A549 (cell line): ENCODE measurements around the gene TFAP2D. TPM values are rescaled to one million over a fixed set of nuclear protein-coding genes. Genes with fewer than 3 reads are reported as not detected.

Experiments
- ATAC-seq, 2 experiments: fragments of 200-7000 bp in 1 of 2; fragments of >200 bp in 1 of 2; cut with Nextera tagmentation in 1 of 2; cut with Tn5 transposase in 1 of 2; 3 replicates each; pipeline versions ENCODE4 v1.8.0 to v1.9.1; 2018 to 2020; ENCODE audit warnings: mild to moderate bottlenecking in 1 of 2, moderate library complexity in 1 of 2
- CTCF ChIA-PET: fragments of 300-600 bp; sonication (Branson Sonifier 250); formaldehyde crosslinking; extraction: SDS; loops from one replicate; lab custom pipeline; 2021; ENCODE audit warnings: antibody characterized with exemption, inconsistent platforms; lab: Yijun Ruan, JAX
- POLR2A ChIA-PET: fragments of 350-600 bp; formaldehyde crosslinking; extraction: SDS; loops from one replicate; lab custom pipeline; 2021; ENCODE audit warnings: antibody characterized with exemption, inconsistent platforms; lab: Yijun Ruan, JAX
- DNase-seq, 2 experiments: peaks; one replicate each; pipeline versions ENCODE4 v3.0.0 to v3.0.0-alpha.2; 2011 to 2016; ENCODE audit warnings: low read depth in 1 of 2, low spot score in 1 of 2
- FAIRE-seq: peaks from 2 replicates; lab custom pipeline; 2011; peaks lifted over from hg19 to GRCh38; lab: Jason Lieb, UNC
- H3K27ac ChIP-seq, 2 experiments: fragments of >200 bp; sonication (Bioruptor Twin); formaldehyde crosslinking; 3 replicates each; pipeline ENCODE4 v1.5.1; 2016 to 2017
- H3K4me1 ChIP-seq: fragments of >200 bp; sonication (Bioruptor Twin); formaldehyde crosslinking; 3 replicates; pipeline ENCODE4 v1.6.1; 2016
- H3K4me2 ChIP-seq: fragments of >200 bp; sonication (Bioruptor Twin); formaldehyde crosslinking; 3 replicates; pipeline ENCODE4 v1.6.1; 2016
- H3K4me3 ChIP-seq: fragments of >200 bp; sonication (Bioruptor Twin); formaldehyde crosslinking; 3 replicates; pipeline ENCODE4 v1.5.1; 2016
- H3K9me3 ChIP-seq: fragments of >200 bp; sonication (Bioruptor Twin); formaldehyde crosslinking; 3 replicates; pipeline ENCODE4 v1.6.1; 2016
- ATOH8 ChIP-seq: fragments of 250-450 bp; sonication (Bioruptor Pico); IDR thresholded peaks from 2 replicates; pipeline ENCODE4 v1.5.0; 2020; ENCODE audit warnings: low read depth, mild to moderate bottlenecking, moderate library complexity
- CBX8 ChIP-seq: fragments of 200-600 bp; sonication (generic); IDR thresholded peaks from 2 replicates; pipeline ENCODE4 v1.6.1; 2016
- CEBPB ChIP-seq, 2 experiments: fragments of >200 bp in 1 of 2; sonication (Bioruptor Twin) in 1 of 2; formaldehyde crosslinking in 1 of 2; IDR thresholded peaks; 2 replicates each; pipeline ENCODE4 v1.6.1; 2012 to 2016
- CHD2 ChIP-seq: fragments of 150-350 bp; IDR thresholded peaks from 2 replicates; pipeline ENCODE4 v1.6.1; 2014; ENCODE audit warnings: low read length; ENCODE audit not compliant: partially characterized antibody
- E2F6 ChIP-seq: IDR thresholded peaks from 2 replicates; pipeline ENCODE4 v1.6.1; 2012; ENCODE audit warnings: low read depth, borderline replicate concordance
- ELK1 ChIP-seq: fragments of 150-350 bp; IDR thresholded peaks from 2 replicates; pipeline ENCODE4 v1.6.1; 2014; ENCODE audit warnings: low read depth, mild to moderate bottlenecking, low read length
- EP300 ChIP-seq, 2 experiments: fragments of >200 bp; sonication (Bioruptor Twin); formaldehyde crosslinking; IDR thresholded peaks; 2 replicates in 1 of 2; 3 replicates in 1 of 2; pipeline ENCODE4 v1.6.1; 2016 to 2017
- ESRRA ChIP-seq: fragments of 150-350 bp; IDR thresholded peaks from 2 replicates; pipeline ENCODE4 v1.6.1; 2014; ENCODE audit warnings: mild to moderate bottlenecking, low read length, borderline replicate concordance
- FOXS1 ChIP-seq: fragments of 250-450 bp; sonication (Bioruptor Pico); IDR thresholded peaks from 2 replicates; pipeline ENCODE4 v1.5.0; 2020; ENCODE audit warnings: mild to moderate bottlenecking, moderate library complexity
- HES2 ChIP-seq: fragments of >200 bp; sonication (Bioruptor Twin); formaldehyde crosslinking; IDR thresholded peaks from 2 replicates; pipeline ENCODE4 v1.6.1; 2016
- HMGXB4 ChIP-seq: fragments of 250-450 bp; sonication (Bioruptor Pico); IDR thresholded peaks from 2 replicates; pipeline ENCODE4 v1.5.0; 2021; ENCODE audit warnings: mild to moderate bottlenecking, moderate library complexity, borderline replicate concordance
- HOXB5 ChIP-seq: fragments of 250-450 bp; sonication (Bioruptor Pico); IDR thresholded peaks from 2 replicates; pipeline ENCODE4 v1.5.0; 2020; ENCODE audit warnings: mild to moderate bottlenecking, moderate library complexity
- JUN ChIP-seq, 2 experiments: fragments of >200 bp; sonication (Bioruptor Twin); formaldehyde crosslinking; IDR thresholded peaks; 2 replicates in 1 of 2; 3 replicates in 1 of 2; pipeline ENCODE4 v1.6.1; 2016 to 2017
- JUNB ChIP-seq: fragments of >200 bp; sonication (Bioruptor Twin); formaldehyde crosslinking; IDR thresholded peaks from 2 replicates; pipeline ENCODE4 v1.6.1; 2016
- KDM1A ChIP-seq: fragments of 200-600 bp; sonication (generic); IDR thresholded peaks from 2 replicates; pipeline ENCODE4 v1.6.1; 2016; ENCODE audit warnings: low read depth, mild to moderate bottlenecking
- KDM5A ChIP-seq: fragments of 200-600 bp; sonication (generic); IDR thresholded peaks from 2 replicates; pipeline ENCODE4 v1.6.1; 2016; ENCODE audit warnings: antibody characterized with exemption, mild to moderate bottlenecking
- MAX ChIP-seq: IDR thresholded peaks from 2 replicates; pipeline ENCODE4 v1.6.1; 2012
- MAZ ChIP-seq: fragments of 150-350 bp; IDR thresholded peaks from 2 replicates; pipeline ENCODE4 v1.6.1; 2014; ENCODE audit warnings: antibody characterized with exemption, low read depth, low read length, borderline replicate concordance
- NFE2L2 ChIP-seq: fragments of 150-350 bp; conservative IDR thresholded peaks from 2 replicates; pipeline ENCODE4 v1.6.1; 2014; ENCODE audit warnings: low read length
- NPAS2 ChIP-seq: fragments of 250-450 bp; sonication (Bioruptor Pico); IDR thresholded peaks from 2 replicates; pipeline ENCODE4 v1.8.0; 2022; ENCODE audit warnings: mild to moderate bottlenecking, moderate library complexity, borderline replicate concordance
- RAD21 ChIP-seq, 2 experiments: fragments of >200 bp in 1 of 2; sonication (Bioruptor Twin) in 1 of 2; formaldehyde crosslinking in 1 of 2; IDR thresholded peaks in 1 of 2; conservative IDR thresholded peaks in 1 of 2; 2 replicates in 1 of 2; 3 replicates in 1 of 2; pipeline ENCODE4 v1.6.1; 2012 to 2018; ENCODE audit warnings: inconsistent platforms in 1 of 2
- REST ChIP-seq: fragments of 200-600 bp; sonication (generic); IDR thresholded peaks from 2 replicates; pipeline ENCODE4 v1.6.1; 2016; ENCODE audit warnings: antibody characterized with exemption, mild to moderate bottlenecking, moderate library complexity
- RFX5 ChIP-seq: fragments of 450-650 bp; IDR thresholded peaks from 2 replicates; pipeline ENCODE4 v1.7.1; 2014; ENCODE audit warnings: antibody characterized with exemption, mild to moderate bottlenecking, moderate library complexity
- TP53 ChIP-seq: fragments of 250-450 bp; sonication (Bioruptor Pico); IDR thresholded peaks from 2 replicates; pipeline ENCODE4 v1.5.0; 2021; ENCODE audit warnings: mild to moderate bottlenecking, moderate library complexity
- ZC3H11A ChIP-seq: fragments of 450-650 bp; IDR thresholded peaks from 2 replicates; pipeline ENCODE4 v1.6.1; 2014; ENCODE audit warnings: antibody characterized with exemption, mild to moderate bottlenecking
- WGBS: methylation state at CpG from one replicate; pipeline ENCODE4 v1.1.6; 2017; ENCODE audit errors: missing lambda C conversion rate; 5-methylcytosine and 5-hydroxymethylcytosine counted together
- polyA plus RNA-seq, 4 experiments: library from polyadenylated mRNA; depleted of rRNA in 3 of 4; stranded (reverse); fragments of >200 nt; fragmentation: RNase III in 1 of 4; extraction: RNeasy Plus Mini Kit Qiagen cat#74134 plus additional on column Dnase treatment in 1 of 4; gene quantifications; 2 replicates in 3 of 4; 3 replicates in 1 of 4; pipeline ENCODE4 v1.2.3, GENCODE V29; 2011 to 2017

The TFAP2D gene
- polyA plus RNA-seq, 2 of the 4 experiments (the other 2 are of a cell fraction), result not detected

- no peak for DNase-seq
- ATAC-seq, result no peak
- Histone ChIP-seq H3K4me1 (no peaks in the 10 kb centered on the region), H3K9me3 (no peaks in the 10 kb centered on the region)
- TF ChIP-seq KDM5A (no peak), RFX5 (no peak), HOXB5 (CRISPR knock-in tag) (no peak), REST (no peak), ELK1 (no peak), JUNB (no peak), HES2 (no peak), CEBPB (IDR thresholded peaks at IDR 0.05) (no peak), EP300 (IDR thresholded peaks at IDR 0.05) (no peak), CBX8 (no peak), JUN (IDR thresholded peaks at IDR 0.05) (no peak), HMGXB4 (CRISPR knock-in tag) (no peak), ESRRA (no peak), CHD2 (no peak), MAX (no peak)
- TF ChIP-seq, all 56 proteins: peak for 0
- Histone ChIP-seq H3K27ac (no peak overlapping the region), H3K4me2 (no peak overlapping the region), H3K4me3 (no peak overlapping the region)
- 31% methylated on average over 3 of the region's 3 CpGs for WGBS
- FAIRE-seq, result no peak
- ChIA-PET POLR2A (no interaction called here), CTCF (no interaction called here)
These were observed 47.2 kb upstream of the TFAP2D start for GRCh38 chr6:50666089-50666488.

- Histone ChIP-seq H3K4me1 (no peaks in the 10 kb centered on the region), H3K27ac (no peak overlapping the region), H3K9me3 (no peaks in the 10 kb centered on the region), H3K4me2 (no peak overlapping the region), H3K4me3 (no peak overlapping the region)
- 3% methylated on average over 4 of the region's 4 CpGs for WGBS
- ATAC-seq (no peak), DNase-seq (no peak), FAIRE-seq (no peak)
- CTCF ChIA-PET, result no interaction called here
- POLR2A ChIA-PET, result no interaction called here
- TF ChIP-seq RAD21 (conservative IDR thresholded peaks at IDR 0.05 in 1 of 2, IDR thresholded peaks at IDR 0.05 in 1 of 2) (no peak), NFE2L2 (no peak), TP53 (CRISPR knock-in tag) (no peak), JUNB (no peak), MAZ (no peak), NPAS2 (CRISPR knock-in tag) (no peak), ZC3H11A (no peak), EP300 (IDR thresholded peaks at IDR 0.05) (no peak), REST (no peak), ESRRA (no peak), CEBPB (IDR thresholded peaks at IDR 0.05) (no peak), KDM1A (no peak), ATOH8 (CRISPR knock-in tag) (no peak), FOXS1 (CRISPR knock-in tag) (no peak), E2F6 (no peak)
These were observed 32.0 kb upstream of the TFAP2D start for GRCh38 chr6:50681213-50681824.
